GM06990 (cell line): ENCODE results near the gene RPTOR.

ENCODE experiments used
- DNase-seq: peaks from one replicate; pipeline ENCODE4 v3.0.0-alpha.2; 2011; ENCODE audit not compliant: insufficient read length; ENCODE audit errors: extremely low read depth
- H3K27me3 ChIP-seq: replicated peaks from 2 replicates; pipeline ENCODE4 v1.6.0; 2011; ENCODE audit warnings: low read length; ENCODE audit not compliant: control insufficient read depth, insufficient read depth
- H3K36me3 ChIP-seq: 2 replicates; pipeline ENCODE4 v1.5.1; 2011; ENCODE audit warnings: low read length; ENCODE audit not compliant: control insufficient read depth, insufficient read depth
- H3K4me3 ChIP-seq: replicated peaks from 2 replicates; pipeline ENCODE4 v1.5.1; 2011; ENCODE audit warnings: low read depth, mild to moderate bottlenecking, control low read depth, low read length
- TF ChIP-seq, protein P1 (sequence below): IDR thresholded peaks from 2 replicates; pipeline ENCODE4 v1.5.1; 2011; ENCODE audit warnings: low read length, control low read depth, mild to moderate bottlenecking, inconsistent platforms; ENCODE audit not compliant: insufficient read depth, poor library complexity, severe bottlenecking

RPTOR gene

DNA sequence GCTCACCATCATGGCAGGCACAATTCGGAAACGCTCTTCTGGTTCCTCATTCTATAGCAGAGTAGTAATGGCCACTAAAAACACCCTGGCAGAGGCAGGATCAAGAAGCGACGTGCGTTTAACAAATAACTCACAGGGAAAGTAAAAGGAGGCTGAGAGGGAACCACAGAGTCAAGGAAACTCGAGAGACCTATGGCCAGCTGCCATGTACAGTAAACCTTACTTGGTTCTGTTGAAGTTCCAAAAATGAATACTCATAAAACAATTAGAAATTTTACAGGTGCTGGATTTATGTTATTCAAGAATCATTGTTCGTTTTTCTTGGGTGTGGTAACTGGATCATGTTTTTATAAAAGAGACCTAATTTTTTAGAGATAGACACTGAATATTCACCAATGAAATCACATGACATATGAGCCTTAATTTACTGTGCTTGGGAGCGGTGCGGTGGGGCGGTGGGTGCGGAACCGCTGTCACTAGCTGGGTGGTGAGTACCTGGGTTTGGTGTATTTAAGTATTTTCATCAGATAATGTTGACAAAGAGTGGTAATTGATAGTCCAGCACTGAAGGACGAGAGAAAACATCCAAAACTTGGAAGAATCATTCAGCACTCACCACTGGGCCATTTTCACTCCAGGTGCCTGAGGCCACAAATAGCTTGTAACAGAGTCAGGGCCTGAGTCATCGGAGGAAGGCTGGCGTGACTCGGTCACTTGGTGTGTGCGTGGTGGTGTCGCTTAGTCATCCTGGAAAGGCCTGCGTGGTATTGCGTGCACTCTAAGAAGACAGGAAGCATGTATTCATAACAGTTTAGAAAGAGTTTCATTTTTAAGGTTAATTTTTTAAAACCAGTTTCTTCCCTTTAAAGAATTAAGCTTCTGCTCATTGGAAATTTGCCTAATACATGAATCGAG, 311.6 kb downstream of the RPTOR start:
- DNase-seq = peak; percentile 77
- no peaks in the 10 kb centered on the region for H3K27me3 ChIP-seq
- TF ChIP-seq, protein P1, sequence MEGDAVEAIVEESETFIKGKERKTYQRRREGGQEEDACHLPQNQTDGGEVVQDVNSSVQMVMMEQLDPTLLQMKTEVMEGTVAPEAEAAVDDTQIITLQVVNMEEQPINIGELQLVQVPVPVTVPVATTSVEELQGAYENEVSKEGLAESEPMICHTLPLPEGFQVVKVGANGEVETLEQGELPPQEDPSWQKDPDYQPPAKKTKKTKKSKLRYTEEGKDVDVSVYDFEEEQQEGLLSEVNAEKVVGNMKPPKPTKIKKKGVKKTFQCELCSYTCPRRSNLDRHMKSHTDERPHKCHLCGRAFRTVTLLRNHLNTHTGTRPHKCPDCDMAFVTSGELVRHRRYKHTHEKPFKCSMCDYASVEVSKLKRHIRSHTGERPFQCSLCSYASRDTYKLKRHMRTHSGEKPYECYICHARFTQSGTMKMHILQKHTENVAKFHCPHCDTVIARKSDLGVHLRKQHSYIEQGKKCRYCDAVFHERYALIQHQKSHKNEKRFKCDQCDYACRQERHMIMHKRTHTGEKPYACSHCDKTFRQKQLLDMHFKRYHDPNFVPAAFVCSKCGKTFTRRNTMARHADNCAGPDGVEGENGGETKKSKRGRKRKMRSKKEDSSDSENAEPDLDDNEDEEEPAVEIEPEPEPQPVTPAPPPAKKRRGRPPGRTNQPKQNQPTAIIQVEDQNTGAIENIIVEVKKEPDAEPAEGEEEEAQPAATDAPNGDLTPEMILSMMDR = no peak
- no peak overlapping the region for H3K4me3 ChIP-seq
- H3K36me3 ChIP-seq = peaks cover 10% of the 10 kb centered on the region

DNA sequence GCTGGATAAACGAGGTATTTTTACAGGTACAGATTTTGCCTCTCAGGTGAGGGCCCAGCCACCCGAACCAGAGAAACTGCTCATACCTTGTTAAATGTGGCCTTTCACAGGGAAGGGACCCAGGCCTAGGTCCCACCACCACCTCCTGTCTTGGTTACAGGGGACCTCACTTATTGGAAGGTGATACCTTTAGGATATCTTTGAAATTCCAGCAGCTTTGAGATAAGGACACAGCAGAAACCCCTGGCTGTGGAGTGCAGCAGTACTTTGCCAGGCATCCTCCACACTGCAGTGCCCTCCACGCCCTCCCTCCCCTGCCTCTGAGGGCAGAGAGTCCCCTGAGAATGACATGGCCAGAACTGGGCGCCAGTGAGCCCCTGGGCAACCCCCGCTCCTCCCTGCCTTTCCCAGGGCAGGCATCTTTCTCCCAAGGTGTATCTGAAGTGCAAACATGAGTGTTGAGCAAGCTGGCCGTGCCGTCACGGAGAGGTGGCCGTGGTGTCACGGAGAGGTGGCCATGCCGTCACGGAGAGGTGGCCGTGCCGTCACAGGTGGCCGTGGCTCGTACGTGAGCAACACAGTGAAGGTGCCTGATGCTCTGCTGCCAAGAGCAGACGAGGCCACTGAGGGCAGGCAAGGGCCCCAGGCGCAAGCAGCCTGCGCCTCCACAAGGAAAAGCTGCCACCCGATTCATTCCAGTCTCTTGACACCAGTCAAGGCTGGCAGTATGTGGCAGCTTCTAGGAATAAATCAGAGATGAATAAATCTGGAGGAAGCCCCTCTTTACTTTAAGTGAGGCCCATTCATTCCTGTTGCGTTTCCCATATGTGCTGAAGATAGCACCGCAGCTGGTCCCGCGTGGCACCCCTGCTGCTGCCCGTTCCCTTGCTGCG, 312.5 kb downstream of the RPTOR start:
- TF ChIP-seq, protein P1 = no peak
- no peaks in the 10 kb centered on the region for H3K27me3 ChIP-seq
- no peak overlapping the region for H3K4me3 ChIP-seq
- peaks cover 10% of the 10 kb centered on the region for H3K36me3 ChIP-seq
- no peak for DNase-seq

DNA sequence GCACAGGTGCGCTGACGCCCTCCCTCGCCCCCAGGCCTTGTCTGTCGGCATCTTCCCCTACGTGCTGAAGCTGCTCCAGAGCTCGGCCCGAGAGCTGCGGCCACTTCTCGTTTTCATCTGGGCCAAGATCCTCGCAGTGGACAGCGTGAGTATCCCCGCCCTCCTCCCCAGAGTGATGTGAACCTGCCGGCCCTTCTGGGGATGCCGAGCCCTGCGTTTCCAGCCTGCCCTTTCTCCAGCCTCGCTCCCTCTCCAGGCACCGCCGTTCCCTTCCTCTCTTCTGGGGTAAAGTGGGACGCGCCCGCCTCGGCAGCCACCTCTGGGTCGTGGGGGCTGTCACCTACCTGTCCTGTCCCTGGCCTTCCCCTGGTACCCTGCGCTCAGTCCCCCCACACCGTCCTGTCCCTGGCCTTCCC, 313.1 kb downstream of the RPTOR start:
- H3K27me3 ChIP-seq = no peaks in the 10 kb centered on the region
- DNase-seq = no peak
- TF ChIP-seq, protein P1 = no peak
- H3K4me3 ChIP-seq = no peak overlapping the region
- peaks cover 10% of the 10 kb centered on the region for H3K36me3 ChIP-seq

GRCh38 chr17:80858301-80859001, 313.8 kb downstream of the RPTOR start:
- TF ChIP-seq, protein P1 = no peak
- Histone ChIP-seq H3K36me3 (peaks cover 10% of the 10 kb centered on the region), H3K27me3 (no peaks in the 10 kb centered on the region), H3K4me3 (no peak overlapping the region)
- DNase-seq = no peak
